NCI-H1092 treated with DMSO at 0.1 percent for 48 hours (cell line): ENCODE results near the gene RANGAP1.
A peak's percentile ranks its signal among the peaks of the same experiment; 100 is the strongest.

ENCODE experiments used
- DNase-seq: peaks from one replicate; lab custom pipeline; 2025; lab: John Stamatoyannopoulos, UW

RANGAP1 gene

DNA sequence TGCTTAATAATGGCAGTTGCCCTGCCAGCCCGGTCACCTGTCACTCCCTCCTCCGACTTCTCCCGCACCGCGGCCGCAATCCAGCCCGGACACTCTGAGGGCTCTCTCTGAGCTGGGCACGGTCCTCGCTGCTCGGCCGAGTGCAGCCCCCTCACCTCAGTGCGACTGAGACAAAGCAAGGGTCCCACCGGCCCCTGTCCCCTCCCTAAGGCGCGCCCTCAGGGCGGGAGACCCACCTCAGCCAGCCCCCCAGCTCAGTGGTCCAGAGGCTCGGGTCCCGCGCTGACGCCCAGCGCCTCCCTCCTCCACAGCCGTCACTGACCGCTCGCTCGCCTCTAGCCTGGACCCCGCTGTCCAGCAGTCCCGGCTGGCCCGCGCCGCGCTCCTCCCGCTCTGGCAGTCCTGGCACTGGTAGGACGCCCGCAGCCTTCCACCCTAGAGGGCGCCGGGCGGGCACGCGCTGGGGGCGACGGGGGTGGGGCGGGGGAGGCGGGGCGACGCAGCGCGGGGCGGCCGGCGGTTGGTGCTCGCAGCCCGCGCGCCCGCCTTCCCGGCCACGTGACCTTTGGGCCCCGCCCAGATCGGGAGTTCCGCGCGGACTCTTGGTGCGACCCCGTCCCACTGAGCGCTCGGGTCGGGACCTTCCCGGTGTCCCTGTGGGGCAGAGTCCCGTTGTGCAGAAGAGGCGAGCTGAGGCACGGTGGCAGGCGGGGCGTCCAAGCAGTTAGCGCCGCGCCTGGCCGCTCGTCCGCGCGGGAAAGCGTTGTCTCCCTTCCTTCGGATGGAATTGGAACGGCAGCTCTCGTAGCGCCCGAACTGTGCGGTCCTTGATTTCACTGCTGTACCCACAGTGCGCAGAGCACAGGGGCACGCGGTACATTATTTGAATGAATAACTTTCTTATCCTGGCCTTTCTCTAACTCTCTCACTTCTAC is 88.7 kb downstream of the RANGAP1 start:
- peak; percentile 78 for DNase-seq
